GM12875 (cell line): ENCODE measurements around the gene ZNF397.

Experiments used
- H3K4me3 ChIP-seq: one replicate; pipeline ENCODE4 v1.5.1; 2011; ENCODE audit warnings: low read depth, low read length, control low read depth
- CTCF ChIP-seq: IDR thresholded peaks from 2 replicates; pipeline ENCODE4 v1.5.1; 2011; ENCODE audit warnings: low read depth, mild to moderate bottlenecking, control low read depth, inconsistent platforms, low read length, moderate library complexity, borderline replicate concordance; ENCODE audit not compliant: insufficient read depth

Gene ZNF397

GRCh38 chr18:35267161-35267651 is 26.4 kb downstream of the ZNF397 start:
- H3K4me3 ChIP-seq: no peak overlapping the region
- no peak for TF ChIP-seq CTCF

DNA sequence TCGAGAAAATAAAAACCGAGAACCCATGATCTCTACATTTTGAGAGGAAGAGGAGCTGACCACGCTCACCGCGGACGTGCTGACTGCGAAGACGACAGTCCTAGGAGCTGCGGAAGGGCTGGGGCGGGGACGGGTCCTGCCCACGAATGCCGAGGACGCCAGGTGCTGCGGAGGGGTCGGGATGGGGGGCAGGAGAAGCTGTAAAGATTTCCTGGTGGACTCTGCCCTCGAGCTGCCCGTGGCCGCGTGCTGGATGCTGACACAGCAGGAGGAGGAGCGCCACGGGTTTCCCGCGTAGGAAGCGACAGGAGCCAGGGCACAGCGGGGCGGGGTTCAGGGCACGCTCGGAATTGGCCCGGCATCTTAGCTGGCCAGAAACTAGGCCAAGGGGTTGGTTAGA is 27.0 kb downstream of the ZNF397 start:
- H3K4me3 ChIP-seq: no peak overlapping the region
- no peak for TF ChIP-seq CTCF

DNA sequence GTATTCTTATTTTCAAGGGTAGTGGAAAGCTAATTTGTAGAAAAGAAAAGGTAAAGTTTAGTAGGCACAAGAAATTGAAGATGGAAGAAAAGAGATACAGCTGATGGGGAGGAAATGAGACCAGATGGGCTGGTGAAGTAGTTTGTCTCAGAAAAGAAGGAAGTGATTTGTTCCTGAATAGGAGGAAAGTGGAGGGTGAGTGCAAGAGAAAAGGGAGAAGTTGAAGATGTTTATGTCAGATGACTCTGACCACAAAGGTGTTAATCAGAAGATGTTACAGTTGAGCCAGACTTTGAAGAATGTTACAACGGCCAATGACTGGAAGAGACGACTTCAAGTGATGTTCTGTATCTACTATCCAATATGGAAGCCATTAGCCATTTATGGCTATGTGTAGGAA is 28.0 kb downstream of the ZNF397 start:
- no peak overlapping the region for H3K4me3 ChIP-seq
- TF ChIP-seq CTCF: no peak

DNA sequence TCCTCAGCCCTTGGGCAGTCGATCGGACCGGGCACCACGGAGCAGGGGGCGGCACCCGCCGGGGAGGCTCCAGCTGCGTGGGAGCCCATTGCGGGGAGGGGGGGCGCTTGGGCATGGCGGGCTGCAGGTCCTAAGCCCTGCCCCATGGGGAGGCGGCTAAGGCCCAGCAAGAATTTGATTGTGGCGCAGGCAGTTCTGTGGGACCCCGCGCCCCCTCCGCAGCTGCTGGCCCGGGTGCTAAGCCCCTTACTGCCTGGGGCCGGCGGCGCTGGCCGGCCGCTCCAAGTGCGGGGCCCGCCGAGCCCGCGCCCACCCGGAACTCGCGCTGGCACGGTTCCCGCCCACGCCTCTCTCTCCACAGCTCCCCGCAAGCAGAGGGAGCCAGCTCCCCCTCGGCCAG is 30.8 kb downstream of the ZNF397 start:
- TF ChIP-seq CTCF: no peak

DNA sequence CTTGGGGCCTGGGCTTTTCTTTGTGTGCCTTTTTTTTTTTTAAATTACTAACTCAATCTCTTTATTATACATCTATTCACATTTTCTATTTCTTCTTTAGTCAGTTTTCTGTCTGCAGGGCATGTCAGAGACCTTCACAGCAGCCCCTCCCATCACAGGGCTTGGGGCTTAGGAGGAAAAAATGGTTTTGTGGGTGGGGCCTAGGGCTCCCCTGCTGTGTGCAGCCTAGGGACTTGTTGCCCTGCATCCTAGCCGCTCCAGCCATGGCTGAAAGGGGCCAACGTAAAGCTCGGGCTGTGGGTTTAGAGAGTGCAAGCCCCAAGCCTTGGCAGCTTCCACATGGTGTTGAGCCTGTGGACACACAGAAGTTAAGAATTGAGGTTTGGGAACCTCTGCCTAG is 35.4 kb downstream of the ZNF397 start:
- no peak for TF ChIP-seq CTCF
- no peak overlapping the region for H3K4me3 ChIP-seq

More for the DNA sequence above, 30.8 kb downstream of the ZNF397 start:
- H3K4me3 ChIP-seq: no peak overlapping the region

GRCh38 chr18:35277633-35278032 is 36.8 kb downstream of the ZNF397 start:
- no peak overlapping the region for H3K4me3 ChIP-seq
- no peak for TF ChIP-seq CTCF

- TF ChIP-seq CTCF: no peak
- H3K4me3 ChIP-seq: no peak overlapping the region
These were observed 37.3 kb downstream of the ZNF397 start for GRCh38 chr18:35278085-35278484.
